Measurements from ENCODE around the gene AUTS2. TPM values are rescaled to one million over a fixed set of nuclear protein-coding genes. Genes with fewer than 3 reads are reported as not detected.

The AUTS2 gene
- total RNA-seq, 1 experiment from 2014 or later: 50.0 TPM

- TF ChIP-seq, protein P1, sequence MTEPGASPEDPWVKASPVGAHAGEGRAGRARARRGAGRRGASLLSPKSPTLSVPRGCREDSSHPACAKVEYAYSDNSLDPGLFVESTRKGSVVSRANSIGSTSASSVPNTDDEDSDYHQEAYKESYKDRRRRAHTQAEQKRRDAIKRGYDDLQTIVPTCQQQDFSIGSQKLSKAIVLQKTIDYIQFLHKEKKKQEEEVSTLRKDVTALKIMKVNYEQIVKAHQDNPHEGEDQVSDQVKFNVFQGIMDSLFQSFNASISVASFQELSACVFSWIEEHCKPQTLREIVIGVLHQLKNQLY (CRISPR knock-in tag; IDR thresholded peaks at IDR 0.05): no peak
- TF ChIP-seq MXD4 (CRISPR knock-in tag; IDR thresholded peaks at IDR 0.05; ENCODE audit: borderline replicate concordance): no peak
- TF ChIP-seq, protein P2, sequence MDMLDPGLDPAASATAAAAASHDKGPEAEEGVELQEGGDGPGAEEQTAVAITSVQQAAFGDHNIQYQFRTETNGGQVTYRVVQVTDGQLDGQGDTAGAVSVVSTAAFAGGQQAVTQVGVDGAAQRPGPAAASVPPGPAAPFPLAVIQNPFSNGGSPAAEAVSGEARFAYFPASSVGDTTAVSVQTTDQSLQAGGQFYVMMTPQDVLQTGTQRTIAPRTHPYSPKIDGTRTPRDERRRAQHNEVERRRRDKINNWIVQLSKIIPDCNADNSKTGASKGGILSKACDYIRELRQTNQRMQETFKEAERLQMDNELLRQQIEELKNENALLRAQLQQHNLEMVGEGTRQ (CRISPR knock-in tag; IDR thresholded peaks at IDR 0.05): no peak
- no peak for TF ChIP-seq ZBTB21 (CRISPR knock-in tag; IDR thresholded peaks at IDR 0.05; ENCODE audit: borderline replicate concordance)
- TF ChIP-seq GTF2I (CRISPR knock-in tag; conservative IDR thresholded peaks at IDR 0.05): no peak
- TF ChIP-seq, protein P3, sequence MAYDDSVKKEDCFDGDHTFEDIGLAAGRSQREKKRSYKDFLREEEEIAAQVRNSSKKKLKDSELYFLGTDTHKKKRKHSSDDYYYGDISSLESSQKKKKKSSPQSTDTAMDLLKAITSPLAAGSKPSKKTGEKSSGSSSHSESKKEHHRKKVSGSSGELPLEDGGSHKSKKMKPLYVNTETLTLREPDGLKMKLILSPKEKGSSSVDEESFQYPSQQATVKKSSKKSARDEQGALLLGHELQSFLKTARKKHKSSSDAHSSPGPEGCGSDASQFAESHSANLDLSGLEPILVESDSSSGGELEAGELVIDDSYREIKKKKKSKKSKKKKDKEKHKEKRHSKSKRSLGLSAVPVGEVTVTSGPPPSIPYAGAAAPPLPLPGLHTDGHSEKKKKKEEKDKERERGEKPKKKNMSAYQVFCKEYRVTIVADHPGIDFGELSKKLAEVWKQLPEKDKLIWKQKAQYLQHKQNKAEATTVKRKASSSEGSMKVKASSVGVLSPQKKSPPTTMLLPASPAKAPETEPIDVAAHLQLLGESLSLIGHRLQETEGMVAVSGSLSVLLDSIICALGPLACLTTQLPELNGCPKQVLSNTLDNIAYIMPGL (CRISPR knock-in tag; IDR thresholded peaks at IDR 0.05): no peak
- TF ChIP-seq CDX4 (CRISPR knock-in tag; IDR thresholded peaks at IDR 0.05; ENCODE audit: borderline replicate concordance): no peak
- no peak for TF ChIP-seq SMAD3 (CRISPR knock-in tag; IDR thresholded peaks at IDR 0.05; ENCODE audit: borderline replicate concordance)
Observed at GRCh38 chr7:70190281-70190680, 592.0 kb downstream of the AUTS2 start (continued).

GRCh38 chr7:70193514-70193913 is 595.2 kb downstream of the AUTS2 start:
- no peak for TF ChIP-seq E2F5 (CRISPR knock-in tag; IDR thresholded peaks at IDR 0.05)
- TF ChIP-seq, protein P2 (CRISPR knock-in tag; IDR thresholded peaks at IDR 0.05): no peak
- TF ChIP-seq ETV6 (CRISPR knock-in tag; IDR thresholded peaks at IDR 0.05): no peak
- no peak for TF ChIP-seq PREB (CRISPR knock-in tag; IDR thresholded peaks at IDR 0.05; ENCODE audit: borderline replicate concordance)
- TF ChIP-seq ELF4 (CRISPR knock-in tag; IDR thresholded peaks at IDR 0.05; ENCODE audit: low read depth): no peak
- TF ChIP-seq, protein P4, sequence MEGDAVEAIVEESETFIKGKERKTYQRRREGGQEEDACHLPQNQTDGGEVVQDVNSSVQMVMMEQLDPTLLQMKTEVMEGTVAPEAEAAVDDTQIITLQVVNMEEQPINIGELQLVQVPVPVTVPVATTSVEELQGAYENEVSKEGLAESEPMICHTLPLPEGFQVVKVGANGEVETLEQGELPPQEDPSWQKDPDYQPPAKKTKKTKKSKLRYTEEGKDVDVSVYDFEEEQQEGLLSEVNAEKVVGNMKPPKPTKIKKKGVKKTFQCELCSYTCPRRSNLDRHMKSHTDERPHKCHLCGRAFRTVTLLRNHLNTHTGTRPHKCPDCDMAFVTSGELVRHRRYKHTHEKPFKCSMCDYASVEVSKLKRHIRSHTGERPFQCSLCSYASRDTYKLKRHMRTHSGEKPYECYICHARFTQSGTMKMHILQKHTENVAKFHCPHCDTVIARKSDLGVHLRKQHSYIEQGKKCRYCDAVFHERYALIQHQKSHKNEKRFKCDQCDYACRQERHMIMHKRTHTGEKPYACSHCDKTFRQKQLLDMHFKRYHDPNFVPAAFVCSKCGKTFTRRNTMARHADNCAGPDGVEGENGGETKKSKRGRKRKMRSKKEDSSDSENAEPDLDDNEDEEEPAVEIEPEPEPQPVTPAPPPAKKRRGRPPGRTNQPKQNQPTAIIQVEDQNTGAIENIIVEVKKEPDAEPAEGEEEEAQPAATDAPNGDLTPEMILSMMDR (IDR thresholded peaks at IDR 0.05): no peak
- no peak for TF ChIP-seq ZNF416 (CRISPR knock-in tag; IDR thresholded peaks at IDR 0.05)
- TF ChIP-seq, protein P5, sequence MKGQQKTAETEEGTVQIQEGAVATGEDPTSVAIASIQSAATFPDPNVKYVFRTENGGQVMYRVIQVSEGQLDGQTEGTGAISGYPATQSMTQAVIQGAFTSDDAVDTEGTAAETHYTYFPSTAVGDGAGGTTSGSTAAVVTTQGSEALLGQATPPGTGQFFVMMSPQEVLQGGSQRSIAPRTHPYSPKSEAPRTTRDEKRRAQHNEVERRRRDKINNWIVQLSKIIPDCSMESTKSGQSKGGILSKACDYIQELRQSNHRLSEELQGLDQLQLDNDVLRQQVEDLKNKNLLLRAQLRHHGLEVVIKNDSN (CRISPR knock-in tag; IDR thresholded peaks at IDR 0.05): no peak
- TF ChIP-seq ZBTB21 (CRISPR knock-in tag; IDR thresholded peaks at IDR 0.05; ENCODE audit: borderline replicate concordance): no peak
- no peak for TF ChIP-seq PRRX2 (CRISPR knock-in tag; IDR thresholded peaks at IDR 0.05)
- no peak for TF ChIP-seq TEAD4 (CRISPR knock-in tag; IDR thresholded peaks at IDR 0.05)
- ChIA-PET POLR2A (no interaction called here), CTCF (no interaction called here)

More at GRCh38 chr7:70193514-70193913, 595.2 kb downstream of the AUTS2 start:
- ATAC-seq: no peak
- Mint-ChIP-seq H3K27me3 (ENCODE audit: low read depth) (no peaks in the 10 kb centered on the region), H3K36me3 (no peaks in the 10 kb centered on the region), H3K4me1 (peaks cover 4% of the 10 kb centered on the region; the same call in 1 of the 2 replicates), H3K4me3 (no peak overlapping the region), H3K9me3 (no peaks in the 10 kb centered on the region), H3K27ac (no peak overlapping the region)
- DNase-seq (ENCODE audit: low spot score): no peak
